ENCODE data around the gene SYNCRIP.
"Not testable (repeated sequence)": the region's sequence is repeated elsewhere in the genome, so short reads cannot be mapped to it uniquely, and the experiment has no call there.

Gene SYNCRIP

GRCh38 chr6:85670573-85670972, 27.9 kb upstream of the SYNCRIP start:
- in situ Hi-C loops (cut with MboI; ENCODE audit: low sequenced_read_pairs): no loop called here

DNA sequence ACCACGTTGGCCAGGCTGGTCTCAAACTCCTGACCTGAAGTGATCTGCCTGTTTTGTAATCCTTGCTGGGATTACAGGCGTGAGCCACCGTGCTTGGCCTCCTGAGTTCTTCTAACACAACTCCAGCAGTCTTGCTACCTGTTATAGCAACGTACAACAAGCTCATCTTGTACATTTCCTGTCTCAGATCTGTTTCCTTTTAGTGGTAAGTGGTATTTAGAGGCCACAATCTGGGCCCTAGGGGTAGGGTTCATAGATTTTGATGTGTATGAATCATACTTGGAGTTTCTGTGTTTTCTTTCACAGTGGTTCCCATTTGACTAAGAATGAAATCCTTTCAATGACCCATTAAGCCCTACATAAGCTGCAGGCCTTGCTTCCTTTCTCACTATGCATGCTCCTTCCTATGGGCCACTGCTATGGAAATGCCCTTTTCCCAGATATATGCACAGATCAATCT, 27.1 kb upstream of the SYNCRIP start:
- in situ Hi-C loops (cut with MboI; ENCODE audit: low sequenced_read_pairs): no loop called here

GRCh38 chr6:85662251-85662650, 19.6 kb upstream of the SYNCRIP start:
- in situ Hi-C loops (cut with MboI; ENCODE audit: low sequenced_read_pairs): no loop called here

GRCh38 chr6:85660181-85660611, 17.5 kb upstream of the SYNCRIP start:
- in situ Hi-C loops (cut with MboI; ENCODE audit: low sequenced_read_pairs): no loop called here

GRCh38 chr6:85650606-85651005, 7.9 kb upstream of the SYNCRIP start:
- in situ Hi-C loops (cut with MboI; ENCODE audit: low sequenced_read_pairs): no loop called here

DNA sequence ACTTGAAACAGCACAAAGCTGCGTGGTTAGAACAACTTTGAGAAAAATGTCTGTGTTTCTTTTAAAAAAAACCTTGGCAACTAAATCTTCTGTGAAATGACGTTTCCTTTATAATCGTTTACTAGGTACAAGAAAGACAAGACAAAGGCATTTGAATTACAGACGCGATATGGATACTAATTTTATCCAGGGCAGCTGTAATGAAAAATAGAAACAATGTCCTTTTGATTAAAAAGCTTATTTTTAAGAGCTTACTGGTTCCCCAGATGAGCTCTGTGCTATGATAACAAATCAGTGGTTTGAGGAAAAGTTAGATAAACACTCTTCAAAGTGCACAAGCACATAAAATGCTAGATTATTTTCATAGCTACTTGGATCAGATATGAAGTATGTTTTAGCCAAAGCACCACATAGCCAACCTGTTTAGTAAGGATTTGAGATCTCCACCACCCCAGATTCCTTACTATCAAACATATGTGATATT, 1.6 kb upstream of the SYNCRIP start:
- in situ Hi-C loops (cut with MboI; ENCODE audit: low sequenced_read_pairs): no loop called here

GRCh38 chr6:85643537-85644278, 1.0 kb upstream of the SYNCRIP start:
- in situ Hi-C loops (cut with MboI; ENCODE audit: low sequenced_read_pairs): no loop called here

DNA sequence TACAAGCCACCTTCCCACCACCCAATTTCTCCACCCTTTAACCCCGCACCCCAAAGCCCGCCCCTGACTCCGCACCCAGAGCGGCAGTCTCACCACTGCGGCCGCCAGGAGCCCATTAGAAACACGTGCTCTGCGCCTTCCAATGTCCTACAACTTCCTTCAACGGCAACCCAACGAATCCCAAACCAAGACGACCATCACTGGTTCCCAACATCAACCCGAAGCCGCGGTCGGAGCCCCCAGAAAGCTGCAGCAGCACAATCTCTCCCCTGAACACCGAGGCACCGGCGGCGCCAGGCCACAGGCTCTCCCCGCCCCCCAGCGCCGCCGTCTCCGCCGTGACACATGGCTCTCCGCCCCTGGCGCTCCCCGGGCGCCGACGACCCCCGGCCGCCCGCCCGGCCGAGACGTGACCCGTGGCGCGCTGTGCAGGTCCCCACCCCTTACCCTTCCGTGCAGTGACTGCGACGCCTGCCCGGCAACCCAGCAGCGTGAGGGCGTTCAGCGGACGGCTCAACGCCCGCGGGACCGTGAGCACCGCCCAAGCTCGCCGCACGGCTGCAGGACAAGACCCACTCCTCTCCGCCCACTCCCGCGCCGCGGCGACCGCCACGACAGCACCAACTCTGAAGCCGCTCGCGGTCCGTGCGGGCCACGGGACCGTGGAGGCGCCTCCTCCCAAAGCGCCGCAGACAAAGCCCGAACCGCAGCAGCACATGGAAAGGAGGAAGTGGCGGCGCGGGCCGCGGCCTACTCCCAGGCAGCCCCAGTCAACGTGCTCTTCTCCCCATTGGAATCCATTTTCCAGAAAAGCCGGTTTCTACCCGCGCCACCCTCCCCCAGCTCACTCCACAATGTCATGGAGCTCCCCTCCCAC, 551 bp downstream of the SYNCRIP start:
- in situ Hi-C loops (cut with MboI; ENCODE audit: low sequenced_read_pairs): no loop called here

GRCh38 chr6:85641522-85641896, 1.2 kb downstream of the SYNCRIP start:
- in situ Hi-C loops (cut with MboI; ENCODE audit: low sequenced_read_pairs): no loop called here

DNA sequence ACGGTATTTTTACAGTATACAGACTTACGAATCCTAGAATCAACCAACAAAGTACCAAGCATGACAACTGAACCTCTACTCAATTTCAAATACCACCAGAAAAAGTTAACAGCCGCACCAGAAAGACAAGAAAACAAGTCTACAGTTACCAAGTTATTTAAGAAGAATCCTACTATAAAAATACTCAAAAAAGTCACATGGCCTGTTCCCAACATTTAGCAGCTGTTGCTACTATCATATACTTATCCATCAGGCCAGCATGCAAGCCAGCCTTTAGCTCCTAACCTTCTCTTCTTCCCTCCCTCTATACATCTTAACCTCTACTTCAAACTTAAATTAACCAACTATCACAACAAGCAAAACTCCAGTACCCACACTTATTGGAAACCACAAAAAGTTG, 1.9 kb downstream of the SYNCRIP start:
- in situ Hi-C loops (cut with MboI; ENCODE audit: low sequenced_read_pairs): no loop called here

DNA sequence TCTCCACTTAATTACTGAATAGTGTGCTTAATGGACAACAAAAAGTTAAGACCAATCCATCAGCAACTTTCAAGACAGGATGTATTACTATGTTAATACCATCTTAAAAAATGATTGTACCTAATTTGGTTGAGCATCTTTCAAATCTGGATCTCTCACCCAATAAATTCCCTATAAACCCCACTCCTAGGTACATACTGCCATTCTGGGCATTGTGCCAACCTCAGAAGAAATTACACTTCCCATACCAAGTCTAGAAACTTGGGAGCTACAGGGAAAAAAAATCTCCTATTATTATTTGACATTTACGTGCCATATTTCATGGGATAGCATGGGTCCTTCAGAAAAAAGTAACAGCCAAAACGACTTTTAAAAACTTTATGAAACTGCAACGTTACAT, 5.1 kb downstream of the SYNCRIP start:
- in situ Hi-C loops (cut with MboI; ENCODE audit: low sequenced_read_pairs): no loop called here

GRCh38 chr6:85632164-85632942, 10.3 kb downstream of the SYNCRIP start:
- in situ Hi-C loops (cut with MboI; ENCODE audit: low sequenced_read_pairs): no loop called here

- in situ Hi-C loops (cut with MboI; ENCODE audit: low sequenced_read_pairs): not testable (repeated sequence)
These were observed 11.6 kb downstream of the SYNCRIP start for GRCh38 chr6:85631117-85631516.

- in situ Hi-C loops (cut with MboI; ENCODE audit: low sequenced_read_pairs): no loop called here
These were observed 14.3 kb downstream of the SYNCRIP start for GRCh38 chr6:85628353-85628752.

GRCh38 chr6:85620308-85620707, 22.4 kb downstream of the SYNCRIP start:
- in situ Hi-C loops (cut with MboI; ENCODE audit: low sequenced_read_pairs): no loop called here

GRCh38 chr6:85614780-85615179, 27.9 kb downstream of the SYNCRIP start:
- in situ Hi-C loops (cut with MboI; ENCODE audit: low sequenced_read_pairs): no loop called here

DNA sequence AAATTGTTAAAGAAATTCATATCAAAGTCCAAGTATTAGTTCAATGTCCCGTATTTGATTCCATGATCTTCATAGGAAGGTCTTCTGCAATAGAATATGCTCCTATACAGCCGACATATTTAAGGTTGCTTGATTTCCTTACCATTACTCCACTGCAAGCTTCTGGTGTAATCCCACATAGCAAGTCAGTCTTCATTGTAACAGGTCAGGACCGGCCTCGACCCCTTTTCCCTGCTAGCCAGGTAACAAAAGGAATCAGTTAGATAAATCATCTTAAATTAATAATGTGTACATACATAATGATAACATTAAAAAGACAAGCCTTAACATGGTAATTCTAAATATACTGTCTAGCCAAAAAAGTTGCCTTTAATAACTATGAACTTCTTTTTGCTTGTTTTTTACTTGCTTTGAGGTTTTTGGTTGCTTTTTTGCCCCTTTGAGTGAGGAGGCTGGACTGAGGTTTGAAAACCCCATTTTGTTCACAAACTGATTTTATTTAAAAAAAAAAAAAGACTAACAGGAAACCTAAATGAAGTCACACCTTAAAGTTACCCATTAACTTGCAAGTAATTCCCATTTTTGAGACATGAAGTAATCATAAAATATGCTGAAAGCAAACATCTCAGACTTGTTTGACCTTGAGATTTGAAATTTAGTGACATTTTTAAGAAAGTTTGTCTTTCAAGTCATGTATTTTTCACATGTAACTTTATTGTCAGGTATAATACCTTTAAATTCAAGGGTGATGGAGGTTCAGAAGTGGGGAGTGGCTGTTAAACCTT, 29.8 kb downstream of the SYNCRIP start:
- in situ Hi-C loops (cut with MboI; ENCODE audit: low sequenced_read_pairs): no loop called here

DNA sequence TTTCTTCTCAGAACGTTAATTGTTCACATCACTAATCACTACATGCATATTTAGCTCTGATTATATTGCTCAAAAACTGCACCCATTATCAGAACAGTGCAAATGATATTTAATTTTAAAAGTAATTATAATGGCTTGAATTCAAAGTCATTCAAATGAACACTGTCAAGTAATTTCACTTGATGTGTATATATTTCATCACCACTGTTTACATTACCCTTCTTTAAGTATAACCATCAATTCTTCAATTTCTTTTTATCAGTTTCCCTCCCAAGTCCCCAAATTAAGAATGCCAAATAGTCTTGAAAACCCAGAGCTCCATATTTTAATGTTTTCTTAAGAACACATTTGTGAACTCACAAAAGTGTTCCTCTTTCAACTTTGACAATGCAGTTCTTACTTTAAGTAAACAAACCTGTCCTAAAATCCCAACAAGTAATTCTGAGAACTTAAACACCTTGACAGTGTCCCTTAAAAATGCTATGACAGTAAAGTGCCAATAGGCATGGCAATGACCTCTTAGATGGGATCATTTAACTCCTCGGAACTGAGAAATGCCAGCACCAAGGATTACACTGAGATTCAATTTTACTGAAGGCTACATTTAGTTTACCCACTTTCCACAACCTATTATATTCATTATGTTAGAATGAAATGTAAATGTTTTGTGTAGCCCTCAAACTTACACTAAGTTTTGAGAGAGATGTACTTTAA, 32.3 kb downstream of the SYNCRIP start:
- in situ Hi-C loops (cut with MboI; ENCODE audit: low sequenced_read_pairs): no loop called here

GRCh38 chr6:85602100-85602499, 40.6 kb downstream of the SYNCRIP start:
- in situ Hi-C loops (cut with MboI; ENCODE audit: low sequenced_read_pairs): no loop called here
